HG03103 (cell line): Measurements from ENCODE around the gene PTPRM.

ENCODE experiments used
- ATAC-seq: cut with Tn5 transposase; IDR thresholded peaks from one replicate; pipeline ENCODE4 v1.9.1; 2021; ENCODE audit warnings: low read depth; ENCODE audit not compliant: unreplicated experiment

The PTPRM gene

DNA sequence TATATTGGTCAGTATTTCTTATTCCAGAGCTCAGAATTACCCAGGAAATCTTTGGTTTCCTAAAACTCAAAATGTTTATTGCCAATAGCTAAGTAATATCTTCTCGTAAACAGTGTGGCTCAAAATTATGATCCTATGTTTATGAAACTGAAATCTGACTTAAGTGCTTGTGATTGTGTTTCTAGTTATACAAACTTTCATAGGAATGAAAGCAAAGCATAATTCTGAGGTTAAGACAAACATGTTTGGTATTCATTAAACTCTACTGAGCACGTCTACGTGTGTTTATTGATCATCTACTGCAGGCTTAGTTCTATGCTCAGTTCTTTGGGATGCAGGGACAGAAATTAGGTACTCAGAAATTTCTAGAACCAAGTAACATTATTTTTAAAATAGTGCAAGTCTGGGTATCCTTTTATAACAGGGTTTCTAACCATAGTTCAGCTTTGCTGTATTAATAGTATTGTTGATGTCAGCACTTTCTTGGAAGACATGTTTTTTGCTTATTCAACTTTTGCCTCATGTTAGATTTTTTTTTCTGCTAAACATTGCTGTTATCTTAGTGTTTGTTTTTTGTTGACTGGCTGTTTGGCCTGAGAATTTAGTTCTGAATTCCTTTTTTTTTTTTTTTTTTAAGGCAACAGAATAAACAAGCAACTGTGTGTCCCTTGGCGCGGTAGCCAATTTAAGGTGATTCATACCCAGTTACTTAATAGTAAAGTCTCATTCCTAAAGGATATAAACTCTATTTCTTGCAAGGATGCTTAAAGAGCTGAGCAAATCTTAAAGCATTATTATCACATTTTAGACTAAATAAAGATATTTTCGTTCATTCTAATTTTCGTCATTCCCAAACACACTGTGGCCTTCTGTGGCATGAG is 31.3 kb downstream of the PTPRM start:
- ATAC-seq: no peak

GRCh38 chr18:7600036-7600435 is 32.9 kb downstream of the PTPRM start:
- no peak for ATAC-seq

DNA sequence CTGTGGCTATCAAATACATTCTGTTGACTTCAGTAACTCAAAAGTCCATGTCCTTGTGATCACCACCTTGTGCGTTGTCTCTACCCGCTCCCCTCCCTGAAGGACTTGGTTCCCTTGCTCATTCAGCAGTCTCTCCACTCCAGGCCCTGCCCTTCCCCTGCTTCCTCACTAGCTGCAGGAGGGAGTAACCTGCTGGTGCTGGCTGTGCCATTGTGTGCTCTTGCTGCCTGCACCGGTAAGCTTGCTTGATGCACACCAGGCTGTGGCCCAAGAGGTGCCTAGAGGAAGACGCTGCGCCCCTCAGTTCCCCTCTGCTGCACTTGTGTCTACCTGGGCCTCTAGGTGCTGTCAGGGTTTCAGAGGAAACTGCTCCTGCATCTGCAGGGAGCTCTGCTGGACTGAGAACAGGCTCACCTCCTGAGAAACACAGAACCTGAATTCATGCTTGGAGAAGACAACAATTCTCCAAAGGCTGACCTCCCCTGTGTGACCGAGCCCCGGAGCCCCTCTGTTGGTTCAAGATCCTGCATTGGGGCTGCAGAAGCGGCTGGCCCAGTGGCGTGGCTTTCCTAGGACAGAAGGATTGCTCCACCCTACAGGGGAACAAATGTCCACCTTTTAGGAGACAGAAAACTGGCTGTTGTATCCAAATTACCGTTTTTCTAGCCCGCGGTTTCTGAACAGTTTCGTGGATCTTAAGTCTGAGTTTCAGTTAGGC is 33.6 kb downstream of the PTPRM start:
- no peak for ATAC-seq

DNA sequence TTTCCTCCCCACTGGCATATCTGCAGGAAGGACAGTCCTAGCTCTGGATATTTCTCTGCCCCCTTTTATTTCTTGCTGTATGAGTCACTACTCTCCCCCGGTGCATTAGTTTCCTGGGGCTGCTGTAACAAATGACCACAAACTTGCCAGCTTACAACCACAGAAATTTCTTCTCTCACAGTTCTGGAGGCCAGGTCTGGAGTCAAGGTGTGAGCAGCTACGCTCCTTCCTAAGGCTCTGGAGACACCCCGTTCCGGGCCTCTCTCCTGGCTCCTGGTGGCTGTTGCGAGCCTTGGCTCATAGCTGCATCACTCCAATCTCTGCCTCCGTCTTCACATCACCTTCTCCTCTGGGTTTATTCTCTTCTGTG is 34.1 kb downstream of the PTPRM start:
- no peak for ATAC-seq

DNA sequence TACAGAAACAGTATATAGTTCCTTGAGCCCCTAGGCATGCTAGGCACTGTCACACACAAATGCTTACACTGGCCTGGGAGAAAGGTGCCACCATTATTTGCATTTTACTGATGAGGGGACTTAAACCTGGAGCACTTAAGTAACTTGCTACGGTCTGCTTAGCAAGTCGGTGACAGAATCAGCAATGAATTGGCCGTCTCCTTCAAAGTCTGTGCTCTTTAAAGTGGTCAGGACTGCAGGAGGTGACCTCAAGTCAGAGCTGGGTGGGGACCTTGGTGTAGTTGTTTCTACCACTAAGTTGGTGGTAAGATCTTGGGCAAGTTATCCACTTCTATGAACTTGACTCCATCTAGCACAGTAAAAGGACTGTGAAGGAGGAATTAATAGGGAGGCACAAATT is 34.8 kb downstream of the PTPRM start:
- no peak for ATAC-seq

- no peak for ATAC-seq
Measured at GRCh38 chr18:7603259-7604000, 36.3 kb downstream of the PTPRM start.

- no peak for ATAC-seq
Measured at GRCh38 chr18:7604361-7604760, 37.2 kb downstream of the PTPRM start.

DNA sequence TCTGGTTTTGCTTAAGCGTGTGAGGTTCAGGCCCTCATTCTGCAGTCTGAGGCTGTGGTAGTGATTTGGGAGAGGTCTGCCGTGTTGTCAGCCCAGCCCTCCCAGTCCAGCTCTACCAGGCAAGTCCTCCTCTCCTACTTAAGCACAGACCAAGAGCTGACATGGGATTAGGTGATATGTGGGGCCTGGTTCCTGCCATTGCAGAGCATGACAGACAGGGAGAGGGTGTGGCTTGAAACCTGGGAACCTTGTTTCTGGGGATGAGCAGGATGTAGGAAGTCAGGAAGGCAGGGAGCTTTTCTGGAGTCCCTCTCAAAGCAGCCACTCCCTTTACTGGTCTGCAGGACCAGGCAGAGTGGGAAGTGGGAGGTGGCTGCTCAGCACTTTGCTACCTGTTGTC is 38.6 kb downstream of the PTPRM start:
- no peak for ATAC-seq

GRCh38 chr18:7607540-7608173 is 40.5 kb downstream of the PTPRM start:
- no peak for ATAC-seq

DNA sequence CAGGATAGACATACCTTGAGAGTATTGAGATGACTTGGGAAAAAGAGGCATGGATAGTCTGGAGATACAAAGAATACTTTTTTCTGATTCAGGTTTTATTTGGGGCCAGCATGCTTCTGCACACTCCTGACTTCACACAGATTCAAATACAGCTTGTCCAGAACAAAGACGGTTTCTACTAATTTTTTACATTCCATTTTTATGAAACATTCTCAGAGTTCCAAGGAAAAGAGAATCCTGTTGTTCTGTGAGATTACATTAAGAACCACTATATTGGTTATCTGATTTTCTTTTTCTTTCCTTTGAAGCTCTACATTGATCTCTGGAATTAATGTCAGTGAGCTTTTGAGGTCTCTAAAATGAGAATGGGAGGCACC is 41.0 kb downstream of the PTPRM start:
- no peak for ATAC-seq

DNA sequence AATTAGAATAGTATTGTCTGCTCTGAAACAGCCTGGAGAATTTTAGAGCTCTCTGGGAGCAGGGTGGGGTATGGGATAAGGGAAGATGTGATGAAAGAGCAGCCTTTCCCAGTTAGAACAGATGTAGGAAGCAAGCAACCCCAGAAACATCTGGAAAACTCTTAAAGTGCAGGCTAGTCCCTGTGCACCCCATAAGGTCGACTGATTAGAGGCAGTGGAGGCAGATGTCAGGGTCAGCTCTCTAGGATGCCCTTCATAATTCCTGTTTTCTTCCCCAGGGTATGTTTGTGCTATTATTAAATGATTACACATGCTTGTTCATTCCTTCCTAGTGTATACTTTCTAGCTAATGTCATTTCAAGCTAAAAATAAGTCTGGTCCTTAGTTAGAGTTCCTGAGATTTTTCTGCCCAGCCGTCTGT is 41.7 kb downstream of the PTPRM start:
- ATAC-seq: no peak

DNA sequence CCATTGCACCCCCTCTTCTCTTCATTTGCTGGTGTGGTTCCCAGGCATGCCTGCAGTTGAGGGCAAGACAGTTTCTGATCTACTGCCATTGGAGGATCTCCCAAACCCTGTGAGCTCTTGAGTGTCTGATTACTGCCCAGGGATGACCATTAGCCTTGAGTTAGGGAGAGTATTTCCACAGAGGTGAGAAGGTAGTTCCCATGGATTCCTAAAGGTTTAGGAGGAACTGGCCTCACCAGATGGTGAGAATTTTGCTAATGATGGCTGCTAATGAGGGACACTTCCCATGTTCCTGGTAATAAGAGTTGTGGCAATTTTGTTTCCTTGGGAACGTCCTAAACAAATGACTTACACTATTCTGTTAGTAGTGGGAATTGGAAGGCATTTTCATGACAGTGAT is 42.5 kb downstream of the PTPRM start:
- ATAC-seq: no peak

DNA sequence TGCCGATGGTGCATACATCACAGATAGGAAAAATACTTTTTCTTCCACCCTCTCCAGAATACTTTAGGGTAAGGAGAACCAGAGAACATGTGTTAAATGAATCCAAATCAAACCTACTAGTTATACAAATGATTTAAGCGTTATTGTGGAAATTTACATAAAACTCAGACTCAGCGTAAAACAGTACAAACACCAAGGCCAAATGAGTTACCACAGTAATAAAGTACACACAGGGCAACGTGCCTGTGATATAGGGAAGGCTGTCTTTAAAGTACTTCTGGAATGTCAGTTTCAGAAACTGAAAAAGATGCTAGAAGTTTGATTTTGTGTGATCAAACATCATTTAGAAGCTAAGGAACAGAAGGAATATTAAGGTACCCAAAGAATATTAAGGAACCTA is 46.9 kb downstream of the PTPRM start:
- no peak for ATAC-seq

- ATAC-seq: no peak
Measured at GRCh38 chr18:7615840-7616239, 48.7 kb downstream of the PTPRM start.

DNA sequence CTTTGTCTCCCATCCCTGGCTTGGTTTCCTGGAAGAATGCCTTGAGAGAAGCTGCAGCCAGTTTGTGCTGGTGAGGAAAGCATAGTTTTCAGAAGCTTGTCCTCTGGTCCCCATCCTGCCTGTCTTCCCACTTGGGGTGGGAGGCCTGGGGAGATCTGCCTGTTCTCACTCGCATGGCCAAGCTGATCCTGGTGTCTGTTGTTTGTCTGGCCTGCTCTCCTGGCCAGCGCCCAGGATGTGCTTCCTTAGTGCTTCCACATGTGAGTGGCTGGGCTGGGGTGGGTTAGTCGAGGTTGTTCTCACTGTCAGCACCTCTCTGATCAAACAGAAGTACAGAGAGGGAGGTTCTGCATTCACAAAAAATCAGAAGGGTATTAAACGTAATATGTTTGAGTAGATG is 49.5 kb downstream of the PTPRM start:
- ATAC-seq: no peak

GRCh38 chr18:7617738-7618422 is 50.8 kb downstream of the PTPRM start:
- ATAC-seq: no peak

DNA sequence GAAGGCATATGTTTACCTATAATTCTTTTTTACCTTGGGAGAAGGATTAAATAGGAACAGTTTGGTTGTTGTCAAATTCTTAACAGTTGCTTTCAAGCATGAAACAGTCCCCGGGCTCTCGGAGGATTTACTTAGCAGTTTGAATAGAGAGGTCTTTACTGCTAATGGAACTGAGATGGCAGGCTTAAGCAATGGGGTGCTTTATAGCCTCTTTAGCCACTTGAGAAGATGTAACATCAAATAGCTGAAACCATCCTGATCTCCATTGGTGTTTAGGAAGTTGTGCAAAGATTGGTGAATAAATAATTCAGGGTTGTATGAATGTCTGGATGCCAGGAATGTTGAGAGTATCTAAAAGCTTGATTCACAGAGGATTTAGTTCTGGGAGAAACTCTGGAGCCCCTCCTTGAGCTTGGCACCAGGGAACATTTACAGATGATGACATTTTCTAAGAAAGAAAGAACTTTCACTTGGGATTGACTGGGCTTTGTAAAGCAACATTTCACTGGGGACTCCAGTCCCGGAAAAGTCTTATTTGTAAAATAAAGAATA is 51.9 kb downstream of the PTPRM start:
- no peak for ATAC-seq

DNA sequence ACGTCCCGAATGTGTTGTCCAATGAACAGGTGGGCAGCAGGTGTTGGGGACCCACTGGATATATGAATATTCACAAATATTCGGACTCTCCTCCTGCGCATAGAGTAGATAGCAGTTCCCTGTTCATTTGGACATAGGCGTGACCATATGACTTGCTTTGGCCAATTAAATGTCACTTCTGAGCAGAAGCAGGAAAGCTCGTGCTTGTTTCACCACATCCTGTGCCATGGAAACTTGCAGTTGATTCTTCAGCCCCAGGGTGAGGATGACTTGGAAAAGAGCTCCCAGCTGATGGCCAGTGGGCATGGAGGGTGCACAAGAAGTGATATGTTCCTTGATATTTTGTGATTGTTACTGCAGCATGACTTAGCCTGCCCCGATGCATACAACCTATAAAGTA is 52.6 kb downstream of the PTPRM start:
- no peak for ATAC-seq

GRCh38 chr18:7622721-7623120 is 55.6 kb downstream of the PTPRM start:
- ATAC-seq: no peak

- ATAC-seq: no peak
Measured at GRCh38 chr18:7623681-7624080, 56.6 kb downstream of the PTPRM start.
